DND-41 (cell line): Measurements from ENCODE around the gene HOXA5.

Experiments
- EZH2 ChIP-seq: IDR thresholded peaks from 3 replicates; pipeline ENCODE4 v1.6.1; 2012; ENCODE audit warnings: borderline replicate concordance, low read depth, mild to moderate bottlenecking, moderate library complexity, low read length, inconsistent platforms; ENCODE audit not compliant: severe bottlenecking
- TF ChIP-seq, protein P1 (sequence below): IDR thresholded peaks from 2 replicates; pipeline ENCODE4 v1.5.1; 2012; ENCODE audit warnings: borderline replicate concordance, low read length, moderate library complexity, mild to moderate bottlenecking; ENCODE audit not compliant: poor library complexity, severe bottlenecking; ENCODE audit errors: extremely low read depth

DNA sequence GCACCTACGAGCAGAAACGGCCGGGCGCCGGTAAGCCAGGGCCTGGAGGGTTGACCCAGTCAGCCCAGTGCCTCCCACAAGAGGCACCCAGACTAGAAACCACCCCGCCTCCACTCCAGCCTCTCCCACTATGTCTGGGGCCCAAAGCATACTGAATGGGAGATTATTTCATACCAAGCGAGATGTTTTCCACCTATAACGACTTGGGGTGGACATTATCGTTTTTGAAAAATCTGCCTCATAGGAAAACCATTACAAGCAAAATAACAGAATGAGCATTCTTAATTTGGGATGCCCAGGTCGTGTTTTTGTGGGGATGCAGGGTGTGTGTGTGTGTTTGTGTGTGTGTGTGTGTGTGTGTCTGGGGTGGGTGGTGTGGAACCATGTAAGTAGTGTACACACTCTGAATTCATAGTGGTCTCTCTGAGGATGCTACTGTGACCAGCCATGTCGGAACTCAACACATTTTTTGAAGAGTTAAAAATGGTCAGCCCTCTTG is 2.5 kb upstream of the HOXA5 start:
- no peak for TF ChIP-seq EZH2
- TF ChIP-seq, protein P1, sequence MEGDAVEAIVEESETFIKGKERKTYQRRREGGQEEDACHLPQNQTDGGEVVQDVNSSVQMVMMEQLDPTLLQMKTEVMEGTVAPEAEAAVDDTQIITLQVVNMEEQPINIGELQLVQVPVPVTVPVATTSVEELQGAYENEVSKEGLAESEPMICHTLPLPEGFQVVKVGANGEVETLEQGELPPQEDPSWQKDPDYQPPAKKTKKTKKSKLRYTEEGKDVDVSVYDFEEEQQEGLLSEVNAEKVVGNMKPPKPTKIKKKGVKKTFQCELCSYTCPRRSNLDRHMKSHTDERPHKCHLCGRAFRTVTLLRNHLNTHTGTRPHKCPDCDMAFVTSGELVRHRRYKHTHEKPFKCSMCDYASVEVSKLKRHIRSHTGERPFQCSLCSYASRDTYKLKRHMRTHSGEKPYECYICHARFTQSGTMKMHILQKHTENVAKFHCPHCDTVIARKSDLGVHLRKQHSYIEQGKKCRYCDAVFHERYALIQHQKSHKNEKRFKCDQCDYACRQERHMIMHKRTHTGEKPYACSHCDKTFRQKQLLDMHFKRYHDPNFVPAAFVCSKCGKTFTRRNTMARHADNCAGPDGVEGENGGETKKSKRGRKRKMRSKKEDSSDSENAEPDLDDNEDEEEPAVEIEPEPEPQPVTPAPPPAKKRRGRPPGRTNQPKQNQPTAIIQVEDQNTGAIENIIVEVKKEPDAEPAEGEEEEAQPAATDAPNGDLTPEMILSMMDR = no peak
